ENCODE data around the gene CALN1. TPM values are rescaled to one million over a fixed set of nuclear protein-coding genes. Genes with fewer than 3 reads are reported as not detected.

The CALN1 gene
- total and polyA plus RNA-seq, 7 donors = under 0.01 TPM; not detected in 5

DNA sequence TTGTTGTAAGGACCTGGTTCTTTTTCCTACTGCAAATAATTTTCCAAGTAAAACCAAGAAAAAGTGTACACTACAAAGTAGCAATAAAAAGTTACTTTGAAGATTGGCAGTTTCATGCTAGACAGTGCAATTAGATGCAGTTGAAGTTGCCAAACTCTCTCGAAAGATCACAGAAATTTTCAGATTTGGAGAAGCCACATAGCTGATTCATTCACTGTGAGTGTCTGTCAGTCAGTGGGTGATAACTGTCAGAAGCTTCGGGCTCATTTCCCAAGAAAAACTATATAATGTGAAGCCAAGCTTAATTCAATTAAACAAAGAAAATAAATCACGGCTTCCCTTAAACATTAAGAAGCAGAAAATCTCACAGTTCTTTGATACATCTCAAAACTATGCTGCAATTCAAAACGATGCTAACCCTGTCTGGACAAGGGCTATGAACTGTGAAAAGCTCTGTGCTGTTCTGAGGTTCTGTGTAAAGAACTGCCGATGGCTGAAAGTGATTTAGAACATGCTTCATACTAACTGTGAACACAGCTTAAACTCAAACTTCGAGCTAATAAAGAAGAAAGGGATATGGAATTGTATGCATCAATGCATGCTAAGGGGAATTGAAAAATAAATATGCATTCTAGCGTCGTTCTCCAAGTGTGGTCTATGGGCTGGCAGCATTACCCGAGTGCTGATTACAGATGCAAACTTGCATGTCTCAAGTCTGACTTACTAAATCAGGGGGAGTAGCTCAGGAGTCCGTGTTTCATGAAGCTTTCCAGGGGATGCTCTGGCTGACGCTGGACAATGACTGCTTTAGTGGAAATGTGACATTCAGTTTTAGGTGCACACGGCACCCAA, 557.4 kb downstream of the CALN1 start:
- Histone ChIP-seq H3K27ac (no peak overlapping the region), H3K27me3 (no peaks in the 10 kb centered on the region), H3K36me3 (no peaks in the 10 kb centered on the region), H3K4me1 (no peaks in the 10 kb centered on the region), H3K9me3 (no peaks in the 10 kb centered on the region), H3K4me3 (no peak overlapping the region)
- intact Hi-C loops (cut with DNase I) = no loop called here
- no peak for DNase-seq
- TF ChIP-seq POLR2AphosphoS5 (IDR thresholded peaks at IDR 0.05) (no peak), POLR2A (IDR thresholded peaks at IDR 0.05) (no peak), EP300 (IDR thresholded peaks at IDR 0.05) (no peak)
- TF ChIP-seq, protein P1, sequence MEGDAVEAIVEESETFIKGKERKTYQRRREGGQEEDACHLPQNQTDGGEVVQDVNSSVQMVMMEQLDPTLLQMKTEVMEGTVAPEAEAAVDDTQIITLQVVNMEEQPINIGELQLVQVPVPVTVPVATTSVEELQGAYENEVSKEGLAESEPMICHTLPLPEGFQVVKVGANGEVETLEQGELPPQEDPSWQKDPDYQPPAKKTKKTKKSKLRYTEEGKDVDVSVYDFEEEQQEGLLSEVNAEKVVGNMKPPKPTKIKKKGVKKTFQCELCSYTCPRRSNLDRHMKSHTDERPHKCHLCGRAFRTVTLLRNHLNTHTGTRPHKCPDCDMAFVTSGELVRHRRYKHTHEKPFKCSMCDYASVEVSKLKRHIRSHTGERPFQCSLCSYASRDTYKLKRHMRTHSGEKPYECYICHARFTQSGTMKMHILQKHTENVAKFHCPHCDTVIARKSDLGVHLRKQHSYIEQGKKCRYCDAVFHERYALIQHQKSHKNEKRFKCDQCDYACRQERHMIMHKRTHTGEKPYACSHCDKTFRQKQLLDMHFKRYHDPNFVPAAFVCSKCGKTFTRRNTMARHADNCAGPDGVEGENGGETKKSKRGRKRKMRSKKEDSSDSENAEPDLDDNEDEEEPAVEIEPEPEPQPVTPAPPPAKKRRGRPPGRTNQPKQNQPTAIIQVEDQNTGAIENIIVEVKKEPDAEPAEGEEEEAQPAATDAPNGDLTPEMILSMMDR (IDR thresholded peaks at IDR 0.05) = no peak
- WGBS, 2 donors = 73% methylated on average over 12 of the region's 12 CpGs

DNA sequence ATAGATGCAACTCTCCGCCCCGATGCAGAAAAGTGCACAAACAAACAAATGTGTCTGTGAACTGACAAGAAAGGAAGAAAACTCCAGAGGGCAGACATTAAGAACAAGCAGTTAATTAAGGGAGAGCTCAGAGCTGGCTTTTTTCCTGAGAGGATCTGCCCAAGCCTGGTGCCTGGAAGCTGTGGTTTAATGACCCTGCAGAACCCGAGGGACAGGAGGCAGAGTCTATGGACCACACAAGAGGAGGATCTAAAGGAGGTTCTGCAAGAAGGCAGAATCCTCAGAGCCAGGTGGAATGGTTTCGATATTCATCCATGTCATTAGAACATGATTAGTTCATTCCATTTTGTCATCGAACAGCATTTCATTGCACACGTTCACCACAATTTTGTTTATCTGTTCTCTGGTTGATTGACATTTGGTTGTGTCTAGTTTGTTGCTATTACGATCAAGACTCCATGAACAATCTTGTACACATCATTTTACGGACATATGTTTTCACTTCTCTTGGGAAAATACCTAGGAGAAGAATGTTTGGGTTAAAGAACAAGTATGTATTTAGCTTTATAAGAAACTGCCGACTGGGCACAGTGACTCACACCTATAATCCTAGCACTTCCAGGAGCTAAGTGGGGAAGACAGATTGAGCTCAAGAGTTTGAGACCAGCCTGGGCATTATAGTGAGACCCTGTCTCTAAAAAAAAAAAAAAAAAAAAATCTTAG, 560.2 kb downstream of the CALN1 start:
- Histone ChIP-seq H3K9me3 (no peaks in the 10 kb centered on the region), H3K4me3 (no peak overlapping the region), H3K4me1 (no peaks in the 10 kb centered on the region), H3K36me3 (no peaks in the 10 kb centered on the region), H3K27me3 (no peaks in the 10 kb centered on the region), H3K27ac (no peak overlapping the region)
- WGBS, 2 donors = 78 to 79% methylated on average over 9 of the region's 9 CpGs
- intact Hi-C loops (cut with DNase I) = no loop called here
- TF ChIP-seq EP300 (IDR thresholded peaks at IDR 0.05) (no peak), POLR2A (IDR thresholded peaks at IDR 0.05) (no peak), POLR2AphosphoS5 (IDR thresholded peaks at IDR 0.05) (no peak)
- TF ChIP-seq, protein P1 (IDR thresholded peaks at IDR 0.05) = no peak
- no peak for DNase-seq

DNA sequence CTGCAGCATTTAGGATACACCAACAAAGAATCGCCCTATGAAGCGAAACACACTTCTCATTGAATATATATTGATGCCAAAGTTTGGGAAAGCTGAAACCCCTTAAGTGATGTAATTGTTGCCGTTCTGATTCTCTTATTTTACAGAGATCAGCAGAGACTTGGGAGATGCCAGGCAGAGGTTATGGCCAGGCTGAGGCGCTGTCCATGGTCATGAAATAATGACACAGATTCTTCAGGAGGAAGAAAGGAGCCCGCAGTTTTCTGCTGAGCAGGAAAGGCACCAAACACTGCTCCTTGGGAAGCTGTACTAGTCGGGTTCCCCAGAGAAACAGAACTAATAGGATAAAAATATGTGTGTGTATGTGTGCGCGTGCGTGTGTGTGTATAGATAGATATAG, 566.0 kb downstream of the CALN1 start:
- Histone ChIP-seq H3K27me3 (no peaks in the 10 kb centered on the region), H3K4me3 (no peak overlapping the region), H3K4me1 (no peaks in the 10 kb centered on the region), H3K36me3 (no peaks in the 10 kb centered on the region), H3K9me3 (no peaks in the 10 kb centered on the region), H3K27ac (no peak overlapping the region)
- 73 to 79% methylated on average over 9 of the region's 9 CpGs for WGBS, 2 donors
- intact Hi-C loops (cut with DNase I) = no loop called here
- no peak for DNase-seq
- TF ChIP-seq POLR2A (IDR thresholded peaks at IDR 0.05) = no peak
- no peak for TF ChIP-seq POLR2AphosphoS5 (IDR thresholded peaks at IDR 0.05)
- no peak for TF ChIP-seq EP300 (IDR thresholded peaks at IDR 0.05)
- TF ChIP-seq, protein P1 (IDR thresholded peaks at IDR 0.05) = no peak

DNA sequence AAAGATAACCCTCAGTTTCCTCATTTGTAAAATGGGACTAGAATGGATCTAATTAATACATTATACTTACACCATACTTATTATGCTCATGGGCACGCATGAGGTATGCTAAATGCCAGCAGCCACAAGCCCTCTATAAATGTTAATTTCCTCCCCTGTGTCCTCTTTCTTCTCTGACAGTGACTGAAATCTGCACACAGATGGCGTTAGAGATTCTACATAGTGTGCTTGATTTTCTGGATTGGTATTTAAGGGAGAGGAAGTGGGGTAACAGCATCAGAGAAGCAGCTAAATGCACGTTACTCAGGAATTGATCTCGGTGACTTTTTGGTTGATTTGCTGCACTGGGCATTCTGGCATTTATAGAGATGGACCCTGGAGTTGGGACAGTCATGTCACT, 568.5 kb downstream of the CALN1 start:
- TF ChIP-seq POLR2A (IDR thresholded peaks at IDR 0.05) = no peak
- TF ChIP-seq POLR2AphosphoS5 (IDR thresholded peaks at IDR 0.05) = no peak
- TF ChIP-seq, protein P1 (IDR thresholded peaks at IDR 0.05) = no peak
- TF ChIP-seq EP300 (IDR thresholded peaks at IDR 0.05) = no peak
- Histone ChIP-seq H3K36me3 (no peaks in the 10 kb centered on the region), H3K4me3 (no peak overlapping the region), H3K4me1 (no peaks in the 10 kb centered on the region), H3K27me3 (no peaks in the 10 kb centered on the region), H3K9me3 (no peaks in the 10 kb centered on the region), H3K27ac (no peak overlapping the region)
- no peak for DNase-seq
- 22 to 55% methylated on average over 4 of the region's 4 CpGs for WGBS, 2 donors
- intact Hi-C loops (cut with DNase I) = no loop called here
